ENCODE results near the gene SCN10A.

SCN10A gene

GRCh38 chr3:38720465-38720864, 95.6 kb downstream of the SCN10A start:
- no peak overlapping the region for H3K27ac ChIP-seq
- TF ChIP-seq, protein P1, sequence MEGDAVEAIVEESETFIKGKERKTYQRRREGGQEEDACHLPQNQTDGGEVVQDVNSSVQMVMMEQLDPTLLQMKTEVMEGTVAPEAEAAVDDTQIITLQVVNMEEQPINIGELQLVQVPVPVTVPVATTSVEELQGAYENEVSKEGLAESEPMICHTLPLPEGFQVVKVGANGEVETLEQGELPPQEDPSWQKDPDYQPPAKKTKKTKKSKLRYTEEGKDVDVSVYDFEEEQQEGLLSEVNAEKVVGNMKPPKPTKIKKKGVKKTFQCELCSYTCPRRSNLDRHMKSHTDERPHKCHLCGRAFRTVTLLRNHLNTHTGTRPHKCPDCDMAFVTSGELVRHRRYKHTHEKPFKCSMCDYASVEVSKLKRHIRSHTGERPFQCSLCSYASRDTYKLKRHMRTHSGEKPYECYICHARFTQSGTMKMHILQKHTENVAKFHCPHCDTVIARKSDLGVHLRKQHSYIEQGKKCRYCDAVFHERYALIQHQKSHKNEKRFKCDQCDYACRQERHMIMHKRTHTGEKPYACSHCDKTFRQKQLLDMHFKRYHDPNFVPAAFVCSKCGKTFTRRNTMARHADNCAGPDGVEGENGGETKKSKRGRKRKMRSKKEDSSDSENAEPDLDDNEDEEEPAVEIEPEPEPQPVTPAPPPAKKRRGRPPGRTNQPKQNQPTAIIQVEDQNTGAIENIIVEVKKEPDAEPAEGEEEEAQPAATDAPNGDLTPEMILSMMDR (IDR thresholded peaks at IDR 0.05; ENCODE audit: low read depth, low read length) = no peak
- H3K4me3 ChIP-seq (ENCODE audit: low read depth, low read length) = no peak overlapping the region
- no peaks in the 10 kb centered on the region for H3K36me3 ChIP-seq
- peaks cover 59% of the 10 kb centered on the region for H3K27me3 ChIP-seq (ENCODE audit: insufficient read depth, low read depth, severe bottlenecking)
- H3K9me3 ChIP-seq (ENCODE audit: severe bottlenecking) = no peaks in the 10 kb centered on the region
- DNase-seq = no peak

DNA sequence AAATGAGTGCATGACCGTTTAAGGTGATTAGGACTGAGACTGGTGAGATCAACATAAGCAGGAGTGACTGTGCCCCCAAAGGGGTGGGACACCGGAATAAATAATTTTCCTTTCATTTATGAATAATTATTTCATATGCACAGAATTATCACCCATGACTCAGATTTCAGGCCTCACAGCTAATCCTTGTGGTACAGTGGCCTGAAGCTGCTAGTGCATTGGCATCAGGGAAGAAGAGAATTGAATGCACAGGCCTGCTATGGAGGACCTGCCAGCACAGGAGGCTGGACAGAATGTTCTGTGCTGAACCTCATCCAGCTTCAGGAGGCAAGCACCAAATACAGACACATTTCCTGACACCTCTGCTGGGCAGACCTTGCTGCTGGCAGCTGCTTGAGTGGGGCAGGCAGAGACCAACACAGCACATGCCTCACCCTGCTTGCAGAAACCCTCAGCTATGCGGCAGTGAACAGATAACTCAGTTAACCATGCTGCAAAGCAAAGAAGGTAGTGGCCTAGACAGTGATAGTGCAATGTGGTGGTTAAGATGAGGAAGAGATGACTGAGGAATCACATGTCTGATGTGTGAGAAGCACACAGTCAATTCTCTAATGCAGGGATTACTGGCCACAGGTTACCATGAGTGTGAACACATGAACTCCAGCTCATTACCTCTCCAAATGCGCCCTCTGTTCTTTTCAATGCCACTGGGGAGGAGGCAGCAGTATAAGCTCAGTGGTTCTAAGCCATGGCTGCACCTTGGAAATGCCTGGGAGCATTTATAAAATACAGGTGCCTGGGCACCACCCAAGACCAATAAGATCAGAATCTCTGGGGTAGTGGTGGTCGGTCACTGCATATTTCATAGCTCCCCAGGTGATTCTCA, 98.4 kb downstream of the SCN10A start:
- H3K27me3 ChIP-seq (ENCODE audit: insufficient read depth, low read depth, severe bottlenecking) = peaks cover 50% of the 10 kb centered on the region
- DNase-seq = no peak
- H3K27ac ChIP-seq = no peak overlapping the region
- no peak overlapping the region for H3K4me3 ChIP-seq (ENCODE audit: low read depth, low read length)
- TF ChIP-seq, protein P1 (IDR thresholded peaks at IDR 0.05; ENCODE audit: low read depth, low read length) = no peak
- no peaks in the 10 kb centered on the region for H3K9me3 ChIP-seq (ENCODE audit: severe bottlenecking)
- H3K36me3 ChIP-seq = no peaks in the 10 kb centered on the region

GRCh38 chr3:38713121-38713520, 102.9 kb downstream of the SCN10A start:
- Histone ChIP-seq H3K27ac (no peak overlapping the region), H3K27me3 (ENCODE audit: insufficient read depth, low read depth, severe bottlenecking) (peaks cover 38% of the 10 kb centered on the region), H3K9me3 (ENCODE audit: severe bottlenecking) (no peaks in the 10 kb centered on the region), H3K4me3 (ENCODE audit: low read depth, low read length) (no peak overlapping the region), H3K36me3 (no peaks in the 10 kb centered on the region)
- TF ChIP-seq, protein P1 (IDR thresholded peaks at IDR 0.05; ENCODE audit: low read depth, low read length) = no peak
- DNase-seq = no peak

- TF ChIP-seq, protein P1 (IDR thresholded peaks at IDR 0.05; ENCODE audit: low read depth, low read length) = no peak
- Histone ChIP-seq H3K27me3 (ENCODE audit: insufficient read depth, low read depth, severe bottlenecking) (peaks cover 45% of the 10 kb centered on the region), H3K27ac (no peak overlapping the region), H3K9me3 (ENCODE audit: severe bottlenecking) (no peaks in the 10 kb centered on the region), H3K36me3 (no peaks in the 10 kb centered on the region), H3K4me3 (ENCODE audit: low read depth, low read length) (no peak overlapping the region)
- DNase-seq = no peak
Measured at GRCh38 chr3:38711321-38711720, 104.7 kb downstream of the SCN10A start.

- no peak for DNase-seq
- H3K4me3 ChIP-seq (ENCODE audit: low read depth, low read length) = no peak overlapping the region
- H3K27ac ChIP-seq = no peak overlapping the region
- H3K36me3 ChIP-seq = no peaks in the 10 kb centered on the region
- no peaks in the 10 kb centered on the region for H3K9me3 ChIP-seq (ENCODE audit: severe bottlenecking)
- peaks cover 45% of the 10 kb centered on the region for H3K27me3 ChIP-seq (ENCODE audit: insufficient read depth, low read depth, severe bottlenecking)
- TF ChIP-seq, protein P1 (IDR thresholded peaks at IDR 0.05; ENCODE audit: low read depth, low read length) = peak; percentile 57
Measured at GRCh38 chr3:38707730-38708129, 108.3 kb downstream of the SCN10A start.
